Endothelial cell of hepatic sinusoid (primary cell): ENCODE measurements around the gene HECTD4.
"Not testable (repeated sequence)": the region's sequence is repeated elsewhere in the genome, so short reads cannot be mapped to it uniquely, and the experiment has no call there.

Experiments used
- in situ Hi-C: cut with HindIII; loops from 2 replicates; pipeline ENCODE4 v1.10.0; 2017; ENCODE audit warnings: low sequenced_read_pairs

Gene HECTD4

DNA sequence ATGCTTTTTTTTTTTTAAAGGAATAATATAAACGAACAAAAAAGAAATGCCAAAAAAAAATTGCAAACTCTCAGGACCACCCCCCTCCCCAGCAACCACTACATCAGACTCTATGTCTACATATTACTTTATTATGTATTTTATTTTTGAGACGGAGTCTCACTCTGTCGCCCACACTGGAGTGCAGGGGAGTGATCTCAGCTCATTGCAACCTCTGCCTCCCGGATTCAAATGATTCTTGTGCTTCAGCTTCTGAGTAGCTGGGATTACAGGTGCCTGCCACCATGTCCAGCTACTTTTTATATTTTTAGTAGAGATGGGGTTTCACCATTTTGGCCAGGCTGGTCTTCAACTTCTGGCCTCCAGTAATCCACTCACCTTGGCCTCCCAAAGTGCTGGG lies 22.9 kb downstream of the HECTD4 start:
- in situ Hi-C loops: no loop called here

DNA sequence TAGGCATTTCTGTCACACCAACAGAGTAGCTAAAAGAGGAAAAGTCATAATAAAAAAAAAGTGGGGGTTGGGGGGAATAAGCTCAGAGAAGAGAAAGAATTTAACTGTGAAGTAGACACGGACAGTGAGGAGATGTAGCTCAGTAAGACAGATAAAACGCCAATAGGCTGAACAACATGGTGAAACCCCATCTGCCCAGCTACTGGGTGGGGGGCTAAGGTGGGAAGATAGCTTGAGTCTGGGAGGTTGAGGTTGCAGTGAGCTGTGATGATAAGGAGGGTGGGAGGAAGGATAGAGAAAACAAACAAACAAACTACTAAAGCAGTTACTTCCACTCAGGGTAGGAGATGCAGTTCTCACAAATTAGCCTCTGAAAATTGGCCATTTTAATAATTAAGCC lies 25.0 kb downstream of the HECTD4 start:
- in situ Hi-C loops: no loop called here

DNA sequence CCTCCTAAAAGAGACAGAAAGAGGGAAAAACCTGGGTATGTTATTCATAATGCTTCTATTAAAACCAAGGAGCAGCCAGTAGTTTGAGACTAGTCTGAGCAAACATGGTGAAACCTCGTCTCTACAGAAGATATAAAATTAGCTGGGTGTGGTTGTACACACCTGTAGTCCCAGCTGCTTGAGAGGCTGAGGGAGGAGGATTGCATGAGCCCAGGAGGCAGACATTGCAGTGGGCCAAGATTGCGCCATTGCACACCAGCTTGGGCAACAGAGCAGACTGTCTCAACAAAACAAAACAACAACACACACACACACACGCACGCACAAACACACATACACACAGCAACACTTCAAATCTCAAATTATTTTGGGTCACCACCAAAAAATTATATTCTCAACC lies 27.8 kb downstream of the HECTD4 start:
- in situ Hi-C loops: no loop called here

DNA sequence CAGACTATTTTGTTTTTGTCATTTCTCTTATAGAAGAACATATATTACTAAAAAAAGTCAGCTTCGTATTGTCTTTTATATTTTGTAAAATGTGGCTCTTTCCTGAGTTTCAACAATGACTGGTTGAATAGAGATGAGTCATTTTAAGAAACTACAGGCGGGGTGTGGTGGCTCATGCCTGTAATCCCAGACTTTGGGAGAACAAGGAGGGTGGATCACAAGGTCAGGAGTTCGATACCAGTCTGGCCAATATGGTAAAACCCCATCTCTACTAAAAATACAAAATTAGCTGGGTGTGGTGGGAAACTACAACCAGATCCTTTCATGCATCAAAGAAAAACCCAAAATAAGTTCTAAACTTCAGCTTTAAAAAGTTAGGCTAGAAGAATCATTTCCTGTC lies 28.8 kb downstream of the HECTD4 start:
- in situ Hi-C loops: no loop called here

DNA sequence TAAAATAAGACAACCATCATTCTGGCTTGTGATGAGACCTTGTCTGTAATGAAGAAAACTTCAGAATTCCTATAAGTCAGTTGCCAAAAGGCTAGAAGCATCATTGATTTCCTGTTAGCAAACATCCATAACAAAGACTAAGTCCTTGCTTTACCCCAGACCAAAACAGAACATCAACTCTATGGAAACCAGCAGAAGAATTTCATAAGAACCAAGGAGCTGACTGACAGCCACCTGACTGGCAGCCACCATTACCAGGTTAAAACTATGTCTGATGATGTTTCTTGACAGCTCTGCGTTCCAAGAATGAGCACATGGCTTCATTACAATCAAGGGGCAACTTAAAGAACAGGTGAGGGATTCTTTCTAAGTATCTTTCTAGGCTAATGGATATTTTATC lies 29.3 kb downstream of the HECTD4 start:
- in situ Hi-C loops: no loop called here

DNA sequence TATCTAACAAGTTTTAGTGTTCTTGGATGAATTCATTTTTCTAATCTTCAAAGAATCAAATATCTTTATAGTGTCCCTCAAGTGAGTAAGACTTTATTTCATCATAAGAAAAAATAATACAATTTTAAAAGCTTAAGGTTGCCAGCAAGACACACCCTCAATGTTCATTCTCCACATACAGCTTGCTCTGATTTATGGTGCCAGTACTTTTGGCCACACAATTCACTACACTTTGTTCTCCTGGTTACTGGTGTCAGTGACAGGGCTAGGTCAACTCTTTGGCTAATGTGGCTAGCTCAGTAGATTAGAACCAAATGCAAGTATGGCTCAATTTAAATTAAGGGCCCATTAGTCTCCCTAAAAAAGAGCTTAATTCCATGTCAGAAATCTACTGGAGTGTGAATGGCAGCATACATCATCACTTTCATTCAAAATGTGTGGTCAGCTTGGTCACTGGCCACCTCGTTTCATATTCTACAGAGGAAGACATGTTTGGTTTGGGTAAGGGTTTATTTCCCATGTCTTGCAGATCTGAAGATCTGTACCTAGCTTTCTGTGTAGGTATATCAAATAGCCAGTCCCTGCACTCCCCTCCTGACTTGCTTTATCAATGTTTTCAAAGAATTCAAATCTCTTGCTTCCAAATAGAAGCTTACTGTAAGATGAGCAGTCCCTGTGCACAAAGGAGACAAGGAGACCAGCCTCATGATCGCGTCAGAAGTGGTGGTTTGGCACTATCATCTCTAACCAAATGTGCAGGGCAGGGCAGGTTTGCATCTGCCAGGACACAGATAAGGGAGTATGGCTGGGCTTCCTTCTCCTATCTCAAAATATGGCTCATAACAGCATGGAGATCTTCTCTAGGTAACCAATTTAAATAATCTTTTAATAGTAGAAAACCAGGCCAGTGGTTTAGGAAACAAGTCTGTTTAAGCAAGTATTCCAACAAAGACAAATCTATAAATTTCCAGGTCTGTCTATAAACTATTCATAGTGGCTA lies 31.3 kb downstream of the HECTD4 start:
- in situ Hi-C loops: no loop called here

DNA sequence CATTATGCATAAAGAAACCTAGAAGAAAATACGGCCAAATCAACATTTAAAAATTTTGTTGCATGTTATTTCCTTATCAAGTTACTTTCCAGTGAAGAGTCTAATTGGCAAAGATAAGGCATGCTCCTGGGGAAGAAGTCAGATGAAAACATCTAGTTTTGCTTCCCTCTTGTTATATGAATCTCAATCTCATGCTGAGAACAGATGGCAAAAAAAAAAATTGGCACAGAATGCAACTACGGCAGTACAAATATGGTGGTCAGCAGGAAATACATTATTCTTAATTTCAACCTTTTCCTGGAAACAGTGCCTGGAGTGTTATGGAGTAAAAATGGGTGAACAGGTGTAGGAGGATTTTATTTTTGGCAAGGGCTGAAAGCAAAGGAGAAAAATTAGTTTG lies 32.8 kb downstream of the HECTD4 start:
- in situ Hi-C loops: no loop called here

DNA sequence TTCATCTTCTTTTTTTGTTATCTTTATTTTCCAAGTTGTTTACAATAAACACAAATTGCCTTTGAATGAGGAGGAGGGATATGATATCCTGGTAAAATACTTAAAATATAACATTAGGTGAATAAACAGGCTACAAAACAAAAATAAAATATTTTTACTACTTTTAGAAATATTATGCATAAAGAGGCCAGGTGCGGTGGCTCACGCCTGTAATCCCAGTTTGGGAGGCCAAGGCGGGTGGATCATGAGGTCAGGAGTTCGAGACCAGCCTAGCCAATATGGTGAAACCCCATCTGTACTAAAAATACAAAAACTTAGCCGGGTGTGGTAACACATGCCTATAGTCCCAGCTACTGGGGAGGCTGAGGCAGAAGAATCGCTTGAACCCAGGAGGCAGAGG lies 33.3 kb downstream of the HECTD4 start:
- in situ Hi-C loops: not testable (repeated sequence)

DNA sequence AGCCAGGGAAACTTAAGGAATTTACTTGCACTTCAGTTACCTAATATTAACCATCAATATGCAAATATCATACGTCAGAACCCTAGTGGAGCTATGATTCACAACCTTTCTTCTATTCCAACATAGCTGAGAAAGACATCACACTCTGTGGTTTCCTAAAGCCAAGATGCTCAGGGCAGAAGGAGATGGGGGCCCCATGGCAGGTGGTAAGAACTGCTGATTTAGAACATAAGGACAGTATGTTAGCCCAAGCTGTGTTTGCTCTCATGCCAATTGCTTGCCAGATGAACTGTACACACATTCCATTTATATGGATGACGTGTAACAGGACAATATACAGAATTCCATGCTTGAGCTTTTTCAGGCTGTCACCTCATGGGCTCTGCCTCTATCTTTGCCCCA lies 34.6 kb downstream of the HECTD4 start:
- in situ Hi-C loops: no loop called here

DNA sequence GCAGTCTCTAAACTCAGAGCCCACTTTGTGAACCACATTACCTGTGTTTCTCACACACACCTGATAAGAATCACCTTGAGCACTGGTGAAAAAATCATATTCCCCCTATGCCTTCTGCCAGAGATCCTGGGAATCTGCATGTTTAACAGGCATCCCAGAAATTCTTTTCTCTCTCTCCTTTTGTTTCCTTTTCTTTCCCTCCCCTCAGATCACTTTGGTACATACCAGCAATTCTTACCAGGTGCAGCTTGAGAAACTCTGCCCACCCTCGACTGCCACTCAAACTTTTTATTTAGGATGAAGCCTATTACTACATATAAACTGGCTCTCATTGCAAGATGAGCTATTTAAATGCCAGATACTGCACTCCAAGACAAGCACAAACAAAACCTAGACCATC lies 36.0 kb downstream of the HECTD4 start:
- in situ Hi-C loops: no loop called here

DNA sequence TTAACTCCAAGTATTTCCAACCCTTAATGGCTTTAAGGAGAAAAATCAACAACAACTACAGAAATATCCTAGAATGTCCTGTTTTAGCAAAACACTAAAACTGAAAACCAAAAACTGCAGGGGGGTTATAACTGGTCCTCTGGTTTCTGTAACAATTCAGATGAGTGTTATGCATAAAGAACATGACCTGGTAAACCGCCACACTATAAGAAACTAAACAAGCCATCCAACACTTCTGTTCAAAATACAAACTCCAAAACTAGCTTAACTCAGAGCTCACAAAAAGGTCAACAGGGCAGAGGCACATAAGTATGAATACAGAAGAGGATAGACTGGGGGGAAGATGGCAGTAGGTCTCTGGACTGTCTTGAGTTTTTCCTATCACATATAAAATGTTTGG lies 38.0 kb downstream of the HECTD4 start:
- in situ Hi-C loops: loop anchor here (5.0 kb wide), 1 partner anchor 42 kb away; no protein-coding TSS in a partner anchor

DNA sequence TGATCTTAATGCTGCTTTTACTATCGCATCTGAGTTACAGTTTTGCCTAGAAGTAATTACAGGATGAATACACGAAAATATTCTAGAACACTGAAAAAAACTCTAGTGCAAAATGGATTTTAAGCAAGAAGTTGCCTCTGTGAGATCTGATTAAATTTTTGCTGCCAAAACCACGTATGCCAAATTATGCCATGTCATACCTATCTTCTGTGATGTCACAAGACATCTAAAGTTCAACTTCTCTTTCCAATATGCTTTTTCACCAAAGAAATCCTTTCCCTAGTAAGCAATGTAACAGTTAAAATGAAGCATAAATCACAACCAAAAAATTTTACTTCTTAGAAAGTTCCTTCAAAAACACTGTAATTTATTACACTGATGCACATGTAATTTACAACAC lies 39.6 kb downstream of the HECTD4 start:
- in situ Hi-C loops: loop anchor here (5.0 kb wide), 1 partner anchor 40 kb away; no protein-coding TSS in a partner anchor

DNA sequence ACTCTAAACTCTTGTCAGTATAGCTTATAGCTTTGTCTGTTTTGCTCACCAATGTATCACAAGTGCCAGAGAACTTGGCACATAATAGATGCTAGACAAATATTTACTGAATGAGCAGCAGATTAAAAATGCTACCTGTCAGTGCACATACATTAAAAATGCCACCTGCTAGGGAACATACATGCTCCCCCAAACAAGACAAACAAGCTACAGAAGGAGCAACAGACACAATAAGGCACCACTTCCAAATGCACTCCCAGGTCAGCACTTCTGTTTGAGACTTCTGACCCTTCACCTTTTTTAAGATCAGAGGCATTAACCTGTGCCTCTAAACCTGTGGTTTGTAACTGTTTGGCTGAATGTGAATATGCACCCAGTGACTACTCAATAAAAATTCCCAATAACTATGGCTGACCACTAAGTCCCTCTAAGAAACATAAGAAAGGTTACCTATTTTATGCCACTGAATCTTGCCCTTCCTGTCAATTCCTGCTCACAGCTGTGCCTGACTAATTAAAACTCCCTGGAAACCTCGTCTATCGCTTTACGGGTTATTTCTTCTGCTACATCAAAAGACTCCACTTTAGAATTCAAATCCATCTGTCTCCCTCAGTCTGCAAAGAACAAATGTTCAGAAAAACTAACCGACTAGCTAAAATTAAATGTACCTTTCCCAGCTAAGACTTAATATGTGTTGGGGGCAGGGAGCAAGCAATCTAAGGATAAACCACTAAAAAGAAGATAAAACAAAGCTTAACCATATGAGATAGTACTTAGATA lies 41.0 kb downstream of the HECTD4 start:
- in situ Hi-C loops: loop anchor here (5.0 kb wide), 1 partner anchor 39 kb away; no protein-coding TSS in a partner anchor

DNA sequence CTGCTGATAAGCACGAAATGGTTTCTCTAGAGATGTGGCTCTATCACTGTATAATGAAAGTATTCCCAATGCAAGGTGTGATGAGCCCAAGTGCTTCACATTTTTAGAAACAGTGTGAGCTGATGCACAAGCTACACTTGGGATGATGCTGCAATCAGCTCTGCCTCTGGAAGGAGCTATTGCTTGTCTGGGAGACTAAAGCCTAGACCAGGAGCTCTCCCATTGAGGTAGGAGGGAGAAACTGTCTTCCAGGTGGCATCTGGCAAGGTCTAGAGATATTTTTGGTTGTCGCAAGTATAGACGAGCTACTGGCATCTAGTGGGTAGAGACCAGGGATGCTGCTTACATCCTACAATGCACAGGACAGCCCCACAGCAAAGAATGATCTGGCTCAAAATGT lies 42.0 kb downstream of the HECTD4 start:
- in situ Hi-C loops: loop anchor here (5.0 kb wide), 1 partner anchor 38 kb away; no protein-coding TSS in a partner anchor

DNA sequence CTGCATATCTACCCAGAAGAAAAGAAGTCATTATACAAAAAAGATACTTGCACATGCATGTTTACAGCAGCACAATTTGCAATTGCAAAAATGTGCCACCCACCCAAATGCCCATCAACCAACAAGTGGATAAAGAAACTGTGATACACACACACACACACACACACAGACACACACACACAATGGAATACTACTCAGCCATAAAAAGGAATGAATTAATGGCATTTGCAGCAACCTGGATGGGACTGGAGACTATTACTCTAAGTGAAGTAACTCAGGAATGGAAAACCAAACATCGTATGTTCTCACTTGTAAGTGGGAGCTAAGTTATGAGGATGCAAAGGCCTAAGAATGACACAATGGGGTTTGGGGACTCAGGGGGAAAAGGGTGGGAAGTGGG lies 47.2 kb downstream of the HECTD4 start:
- in situ Hi-C loops: not testable (repeated sequence)

DNA sequence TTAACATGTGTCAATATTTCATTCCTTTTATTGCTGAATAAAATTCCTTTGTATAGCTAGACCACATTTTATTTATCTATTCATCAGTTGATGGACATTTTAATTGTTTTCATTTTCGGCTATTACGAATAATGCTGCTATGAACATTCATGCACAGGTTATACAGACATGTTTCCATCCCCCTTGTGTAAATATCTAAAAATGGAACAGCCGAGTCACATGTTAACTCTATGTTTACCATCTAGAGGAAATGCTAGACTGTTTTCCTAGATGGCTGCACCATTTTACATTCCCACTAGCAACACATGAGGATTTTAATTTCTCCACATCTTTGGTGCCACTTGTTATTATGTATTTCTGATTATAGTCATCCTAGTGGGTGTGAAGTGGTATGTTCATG lies 49.2 kb downstream of the HECTD4 start:
- in situ Hi-C loops: no loop called here

DNA sequence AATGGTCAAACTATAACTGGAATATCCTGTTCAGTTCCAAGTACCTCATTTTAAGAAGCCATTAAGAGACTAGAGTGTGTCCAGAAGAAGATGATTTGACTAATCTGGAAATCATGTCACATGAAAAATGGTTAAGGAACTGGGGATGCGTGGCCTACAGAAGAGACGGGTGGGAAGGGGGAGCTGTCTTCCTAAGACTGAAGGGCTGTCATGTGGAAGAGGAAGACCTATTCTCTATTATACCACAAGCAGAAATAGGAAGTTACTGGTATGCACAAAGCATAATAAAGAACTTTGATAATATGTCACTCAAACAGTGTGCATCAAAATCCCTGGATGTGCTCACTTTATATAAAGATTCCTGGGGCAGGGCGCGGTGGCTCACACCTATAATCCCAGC lies 50.3 kb downstream of the HECTD4 start:
- in situ Hi-C loops: no loop called here

DNA sequence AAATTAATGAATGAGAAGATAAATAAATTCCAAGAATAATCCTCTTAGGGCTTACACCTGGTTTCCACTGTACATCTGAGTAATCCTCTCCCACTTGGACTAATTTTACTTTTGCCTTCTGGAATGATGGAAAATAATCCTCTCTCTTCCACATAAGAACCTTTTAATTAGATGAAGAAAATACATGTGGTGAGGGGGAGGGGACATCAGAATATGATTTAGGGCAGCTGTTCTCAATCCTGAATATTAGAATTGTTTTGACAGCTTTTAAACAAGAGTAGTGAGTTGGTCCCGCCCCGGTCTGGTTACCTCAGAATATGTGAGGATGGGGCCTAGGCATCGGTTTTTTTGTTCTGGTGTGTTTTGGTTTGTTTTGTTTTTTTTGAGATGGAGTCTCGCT lies 51.5 kb downstream of the HECTD4 start:
- in situ Hi-C loops: no loop called here

DNA sequence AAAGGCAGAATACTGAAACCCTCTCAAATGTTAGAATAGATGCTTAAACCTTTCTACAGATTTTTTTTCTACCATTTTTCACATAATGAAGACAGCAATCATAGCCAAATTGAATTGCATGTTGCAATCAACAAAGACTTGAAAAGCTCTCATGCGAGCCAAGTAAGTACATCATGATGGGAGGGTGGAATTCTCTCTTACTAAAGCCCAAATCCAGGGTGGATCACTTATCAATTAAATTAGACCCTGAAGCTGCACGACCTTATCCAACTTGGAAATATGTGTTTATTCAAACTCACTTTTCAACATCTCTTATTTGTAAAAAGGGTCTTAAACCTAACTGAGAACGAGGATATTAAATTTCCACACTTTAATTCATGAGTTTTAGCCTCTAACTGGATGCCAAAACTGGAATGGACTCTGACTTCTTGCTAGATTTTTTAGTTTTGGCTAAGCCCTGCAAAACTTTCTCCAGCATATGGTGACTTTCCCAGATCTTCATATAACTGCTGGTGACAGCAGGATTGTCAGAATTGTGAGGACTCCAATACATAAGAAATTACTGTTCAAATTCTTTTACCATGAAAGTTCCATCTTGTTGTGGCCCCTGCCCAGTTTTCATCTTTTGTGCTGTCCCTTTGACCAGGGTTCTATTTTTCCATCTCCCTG lies 53.6 kb downstream of the HECTD4 start:
- in situ Hi-C loops: no loop called here

DNA sequence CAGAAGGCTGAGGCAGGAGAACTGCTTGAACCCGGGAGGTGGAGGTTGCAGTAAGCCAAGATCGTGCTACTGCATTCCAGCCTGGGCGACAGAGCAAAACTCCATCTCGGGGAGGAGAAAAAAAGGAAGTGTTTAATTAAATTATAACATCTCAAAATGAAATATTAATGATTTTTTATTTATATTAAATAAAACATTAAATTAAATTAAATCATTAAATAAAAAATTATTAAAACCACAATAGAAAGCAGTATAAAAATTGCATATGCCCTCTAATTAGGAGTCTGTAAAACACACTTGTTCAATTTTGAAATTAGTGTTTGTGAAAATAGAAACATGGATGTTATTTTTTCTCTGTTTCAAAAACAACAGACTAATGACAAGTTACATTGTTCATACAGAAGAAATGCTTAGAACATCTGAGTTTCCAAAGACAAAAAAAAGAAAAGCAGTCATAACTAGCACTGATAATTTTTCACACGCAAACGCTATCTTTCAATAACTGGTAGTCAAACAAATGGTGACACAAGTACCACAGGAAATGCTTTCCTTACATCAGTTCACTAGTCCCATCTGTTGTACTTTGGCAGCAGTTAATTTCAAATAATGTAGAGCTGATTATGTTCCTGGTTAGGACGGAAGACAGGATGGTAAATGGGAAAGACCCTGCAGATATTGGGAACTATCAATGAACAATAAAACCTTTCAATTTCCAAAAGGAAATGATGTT lies 54.9 kb downstream of the HECTD4 start:
- in situ Hi-C loops: no loop called here
